ENCODE measurements around the gene SLBP. TPM values are rescaled to one million over a fixed set of nuclear protein-coding genes. Genes with fewer than 3 reads are reported as not detected.

The SLBP gene
- total and polyA plus RNA-seq, 2 donors (not counting 3 experiments of a cell fraction or from before 2014, with no cell fraction given) = 48.3 to 63.1 TPM

DNA sequence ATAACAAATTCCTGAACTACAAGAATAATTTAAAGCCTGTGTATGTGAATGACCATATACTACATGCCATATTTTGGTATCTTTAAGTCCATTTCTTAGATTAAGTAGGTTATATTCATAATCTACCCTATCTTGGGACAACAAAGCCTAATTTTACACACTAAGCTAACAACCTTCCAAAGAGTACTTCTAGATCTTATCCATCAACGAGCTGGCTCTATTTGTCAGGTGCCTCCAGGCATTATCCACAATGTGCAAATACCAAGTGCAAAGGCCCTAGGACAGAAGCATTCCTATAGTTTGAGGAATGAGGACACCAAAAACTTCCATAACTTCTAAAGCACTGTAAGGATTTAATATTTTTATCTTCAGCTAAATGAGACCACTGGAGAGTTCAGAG is 3.5 kb downstream of the SLBP start:
- DNase-seq (ENCODE audit: low read depth, low spot score) = no peak
- Histone ChIP-seq H3K36me3 (ENCODE audit: control insufficient read depth in 2 of 2, extremely low read depth in 1 of 2, insufficient read depth in 2 of 2, low read length in 2 of 2) (peaks cover 4 to 5% of the 10 kb centered on the region in 2 experiments), H3K9me3 (replicated peaks; ENCODE audit: control insufficient read depth, insufficient read depth, low read length) (no peaks in the 10 kb centered on the region), H3K9ac (replicated peaks; ENCODE audit: extremely low read depth, insufficient read depth, low read length) (no peak overlapping the region), H3K79me2 (ENCODE audit: control insufficient read depth, insufficient read depth, low read length) (peaks cover 81% of the 10 kb centered on the region), H3K4me1 (ENCODE audit: control insufficient read depth, extremely low read depth, insufficient read depth, low read length) (peaks cover 16% of the 10 kb centered on the region), H3K4me3 (replicated peaks in 1 of 3; ENCODE audit: insufficient read depth in 1 of 3, low read depth in 1 of 3, low read length in 3 of 3) (no peak overlapping the region), H2AFZ (ENCODE audit: low read depth, low read length) (no peak overlapping the region), H3K4me2 (ENCODE audit: insufficient read depth, low read length) (no peak overlapping the region), H3K9me1 (replicated peaks; ENCODE audit: control insufficient read depth, extremely low read depth, insufficient read depth, low read length) (no peaks in the 10 kb centered on the region), H4K20me1 (replicated peaks; ENCODE audit: control insufficient read depth, extremely low read depth, insufficient read depth, low read length) (no peaks in the 10 kb centered on the region), H3K27me3 (ENCODE audit: control insufficient read depth in 2 of 2, insufficient read depth in 2 of 2, low read length in 2 of 2) (no peaks in the 10 kb centered on the region), H3K27ac (ENCODE audit: insufficient read depth, low read depth, low read length) (no peak overlapping the region)
- peak; percentile 15 for FAIRE-seq
- no TSS peak for BruUV-seq (replicated peaks)
- intact Hi-C loops (cut with micrococcal nuclease) = no loop called here
- CTCF ChIA-PET = interaction anchor here (0.6 to 3.9 kb wide), 5 partner anchors 15 to 615 kb away, joined by 3 to 49 read pairs (median 4); no protein-coding TSS in a partner anchor
- dilution Hi-C loops (cut with MboI; ENCODE audit: extremely low pct_ligation_motif_present, low sequenced_read_pairs) = no loop called here
- TF ChIP-seq JUN (IDR thresholded peaks at IDR 0.05; ENCODE audit: borderline replicate concordance, insufficient read depth, insufficient read length, low read depth) (no peak), FOS (IDR thresholded peaks at IDR 0.05; ENCODE audit: borderline replicate concordance, insufficient read depth, low read length) (no peak), POLR2AphosphoS5 (IDR thresholded peaks at IDR 0.05; ENCODE audit: insufficient read depth, low read depth, low read length) (no peak), GATA2 (IDR thresholded peaks at IDR 0.05; ENCODE audit: insufficient read depth, insufficient read length, low read depth, low read length) (no peak), MYC (IDR thresholded peaks at IDR 0.05; ENCODE audit: low read depth, low read length) (no peak), POLR2A (IDR thresholded peaks at IDR 0.05; ENCODE audit: low read depth, low read length) (no peak), EZH2 (IDR thresholded peaks at IDR 0.05; ENCODE audit: borderline replicate concordance, low read depth, low read length, severe bottlenecking) (no peak)
- TF ChIP-seq, protein P1, sequence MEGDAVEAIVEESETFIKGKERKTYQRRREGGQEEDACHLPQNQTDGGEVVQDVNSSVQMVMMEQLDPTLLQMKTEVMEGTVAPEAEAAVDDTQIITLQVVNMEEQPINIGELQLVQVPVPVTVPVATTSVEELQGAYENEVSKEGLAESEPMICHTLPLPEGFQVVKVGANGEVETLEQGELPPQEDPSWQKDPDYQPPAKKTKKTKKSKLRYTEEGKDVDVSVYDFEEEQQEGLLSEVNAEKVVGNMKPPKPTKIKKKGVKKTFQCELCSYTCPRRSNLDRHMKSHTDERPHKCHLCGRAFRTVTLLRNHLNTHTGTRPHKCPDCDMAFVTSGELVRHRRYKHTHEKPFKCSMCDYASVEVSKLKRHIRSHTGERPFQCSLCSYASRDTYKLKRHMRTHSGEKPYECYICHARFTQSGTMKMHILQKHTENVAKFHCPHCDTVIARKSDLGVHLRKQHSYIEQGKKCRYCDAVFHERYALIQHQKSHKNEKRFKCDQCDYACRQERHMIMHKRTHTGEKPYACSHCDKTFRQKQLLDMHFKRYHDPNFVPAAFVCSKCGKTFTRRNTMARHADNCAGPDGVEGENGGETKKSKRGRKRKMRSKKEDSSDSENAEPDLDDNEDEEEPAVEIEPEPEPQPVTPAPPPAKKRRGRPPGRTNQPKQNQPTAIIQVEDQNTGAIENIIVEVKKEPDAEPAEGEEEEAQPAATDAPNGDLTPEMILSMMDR (IDR thresholded peaks at IDR 0.05; ENCODE audit: extremely low read depth in 1 of 2, insufficient read depth in 1 of 2, low read depth in 1 of 2, low read length in 2 of 2) = no peak
- TF ChIP-seq, protein P2, sequence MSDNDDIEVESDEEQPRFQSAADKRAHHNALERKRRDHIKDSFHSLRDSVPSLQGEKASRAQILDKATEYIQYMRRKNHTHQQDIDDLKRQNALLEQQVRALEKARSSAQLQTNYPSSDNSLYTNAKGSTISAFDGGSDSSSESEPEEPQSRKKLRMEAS (IDR thresholded peaks at IDR 0.05; ENCODE audit: insufficient read depth, insufficient read length) = no peak
- POLR2A ChIA-PET = interaction anchor here (0.6 kb wide), 1 partner anchor 34 kb away, joined by 7 read pairs; no protein-coding TSS in a partner anchor

Data from endothelial cell of umbilical vein (primary cell).